Muscle of leg (tissue), 11 donors: ENCODE measurements around the gene ZCCHC24. TPM values are rescaled to one million over a fixed set of nuclear protein-coding genes. Genes with fewer than 3 reads are reported as not detected.

Experiments
- DNase-seq: peaks from one replicate; pipeline ENCODE4 v3.0.0; 2013
- H3K27ac ChIP-seq: one replicate; pipeline ENCODE4 v1.5.1; 2013; ENCODE audit warnings: mild to moderate bottlenecking, low read length, control low read depth
- H3K27me3 ChIP-seq: one replicate; pipeline ENCODE4 v1.6.1; 2013; ENCODE audit warnings: low read length; ENCODE audit not compliant: control insufficient read depth, insufficient read depth
- H3K36me3 ChIP-seq: one replicate; pipeline ENCODE4 v1.6.1; 2013; ENCODE audit warnings: low read length; ENCODE audit not compliant: control insufficient read depth, insufficient read depth
- H3K4me1 ChIP-seq: one replicate; pipeline ENCODE4 v1.6.1; 2013; ENCODE audit warnings: low read length; ENCODE audit not compliant: control insufficient read depth, insufficient read depth
- H3K4me3 ChIP-seq: one replicate; pipeline ENCODE4 v1.5.1; 2013; ENCODE audit warnings: low read length, control low read depth
- H3K9me3 ChIP-seq: replicated peaks from 2 replicates; pipeline ENCODE4 v1.6.1; 2013; ENCODE audit warnings: low read depth, low read length; ENCODE audit not compliant: control insufficient read depth
- WGBS: methylation state at CpG from one replicate; pipeline ENCODE4 v1.1.5; 2013; ENCODE audit warnings: missing lambda C conversion rate; ENCODE audit not compliant: insufficient coverage; 5-methylcytosine and 5-hydroxymethylcytosine counted together
- polyA plus RNA-seq, 8 donors: library from polyadenylated mRNA; unstranded; fragments of 120-200 nt; gene quantifications; one replicate each; pipeline versions ENCODE4 v1.2.1 to v1.2.3, GENCODE V29; 2013; ENCODE audit warnings: inconsistent platforms in 1 of 8, low replicate concordance in 1 of 8; ENCODE audit not compliant: insufficient read length in 8 of 8, insufficient read depth in 1 of 8
- total RNA-seq: library from RNA; stranded (reverse); fragments of 120-200 nt; gene quantifications from one replicate; pipeline ENCODE4 v1.2.4, GENCODE V29; 2013

Gene ZCCHC24
- total and polyA plus RNA-seq, 9 donors: 25.0 to 65.5 (median 54.7) TPM

- Histone ChIP-seq H3K4me1 (peaks cover 71% of the 10 kb centered on the region), H3K36me3 (no peaks in the 10 kb centered on the region), H3K27me3 (no peaks in the 10 kb centered on the region), H3K27ac (peak overlapping the region; percentile 65), H3K4me3 (no peak overlapping the region), H3K9me3 (no peaks in the 10 kb centered on the region)
- DNase-seq: peak; percentile 74
- 42% methylated on average over 6 of the region's 10 CpGs for WGBS
Observed at GRCh38 chr10:79487296-79488194, 42.1 kb upstream of the ZCCHC24 start.

- 77% methylated on average over 2 of the region's 6 CpGs for WGBS
- peaks cover 43% of the 10 kb centered on the region for H3K4me1 ChIP-seq
- H3K4me3 ChIP-seq: no peak overlapping the region
- H3K9me3 ChIP-seq: no peaks in the 10 kb centered on the region
- DNase-seq: no peak
- no peaks in the 10 kb centered on the region for H3K36me3 ChIP-seq
- H3K27ac ChIP-seq: peak overlapping the region; percentile 38
- no peaks in the 10 kb centered on the region for H3K27me3 ChIP-seq
Observed at GRCh38 chr10:79484476-79484875, 39.1 kb upstream of the ZCCHC24 start.

- DNase-seq: peak; percentile 85
- Histone ChIP-seq H3K27me3 (no peaks in the 10 kb centered on the region), H3K4me3 (no peak overlapping the region), H3K9me3 (no peaks in the 10 kb centered on the region), H3K27ac (peak overlapping the region; percentile 74), H3K36me3 (no peaks in the 10 kb centered on the region), H3K4me1 (peaks cover 38% of the 10 kb centered on the region)
- 56% methylated on average over 1 of the region's 2 CpGs for WGBS
Observed at GRCh38 chr10:79483948-79484347, 38.5 kb upstream of the ZCCHC24 start.

- Histone ChIP-seq H3K36me3 (no peaks in the 10 kb centered on the region), H3K27me3 (no peaks in the 10 kb centered on the region), H3K4me3 (no peak overlapping the region), H3K27ac (peak overlapping the region; percentile 74), H3K4me1 (peaks cover 31% of the 10 kb centered on the region), H3K9me3 (no peaks in the 10 kb centered on the region)
- WGBS: no CpG with 5 or more reads among the region's 3 CpGs
- no peak for DNase-seq
Observed at GRCh38 chr10:79483299-79483698, 37.9 kb upstream of the ZCCHC24 start.

- WGBS: 20% methylated on average over 2 of the region's 4 CpGs
- no peaks in the 10 kb centered on the region for H3K27me3 ChIP-seq
- no peaks in the 10 kb centered on the region for H3K36me3 ChIP-seq
- H3K4me1 ChIP-seq: peaks cover 26% of the 10 kb centered on the region
- peak overlapping the region; percentile 74 for H3K27ac ChIP-seq
- DNase-seq: peak; percentile 60
- no peaks in the 10 kb centered on the region for H3K9me3 ChIP-seq
- H3K4me3 ChIP-seq: no peak overlapping the region
Observed at GRCh38 chr10:79482741-79483140, 37.3 kb upstream of the ZCCHC24 start.

- Histone ChIP-seq H3K27me3 (no peaks in the 10 kb centered on the region), H3K36me3 (no peaks in the 10 kb centered on the region), H3K4me3 (no peak overlapping the region), H3K27ac (no peak overlapping the region), H3K4me1 (peaks cover 22% of the 10 kb centered on the region), H3K9me3 (no peaks in the 10 kb centered on the region)
- WGBS: no CpG with 5 or more reads among the region's 1 CpG
- DNase-seq: no peak
Observed at GRCh38 chr10:79482304-79482703, 36.9 kb upstream of the ZCCHC24 start.

GRCh38 chr10:79479283-79479909 is 34.0 kb upstream of the ZCCHC24 start:
- H3K4me3 ChIP-seq: no peak overlapping the region
- peaks cover 14% of the 10 kb centered on the region for H3K4me1 ChIP-seq
- no peak for DNase-seq
- no CpG with 5 or more reads among the region's 3 CpGs for WGBS
- no peak overlapping the region for H3K27ac ChIP-seq
- no peaks in the 10 kb centered on the region for H3K9me3 ChIP-seq
- no peaks in the 10 kb centered on the region for H3K36me3 ChIP-seq
- H3K27me3 ChIP-seq: no peaks in the 10 kb centered on the region

- Histone ChIP-seq H3K27me3 (no peaks in the 10 kb centered on the region), H3K36me3 (no peaks in the 10 kb centered on the region), H3K27ac (no peak overlapping the region), H3K4me1 (peaks cover under 1% of the 10 kb centered on the region), H3K4me3 (no peak overlapping the region), H3K9me3 (no peaks in the 10 kb centered on the region)
- WGBS: 90% methylated on average over 2 of the region's 7 CpGs
- DNase-seq: no peak
Observed at GRCh38 chr10:79477456-79477855, 32.0 kb upstream of the ZCCHC24 start.

- H3K36me3 ChIP-seq: no peaks in the 10 kb centered on the region
- no peak overlapping the region for H3K27ac ChIP-seq
- H3K4me1 ChIP-seq: no peaks in the 10 kb centered on the region
- H3K9me3 ChIP-seq: no peaks in the 10 kb centered on the region
- DNase-seq: no peak
- H3K4me3 ChIP-seq: no peak overlapping the region
- no peaks in the 10 kb centered on the region for H3K27me3 ChIP-seq
Observed at GRCh38 chr10:79476645-79477044, 31.2 kb upstream of the ZCCHC24 start.

- no peaks in the 10 kb centered on the region for H3K27me3 ChIP-seq
- WGBS: 80% methylated on average over 1 of the region's 3 CpGs
- no peak overlapping the region for H3K4me3 ChIP-seq
Observed at GRCh38 chr10:79475877-79476276, 30.5 kb upstream of the ZCCHC24 start.

More at GRCh38 chr10:79475877-79476276, 30.5 kb upstream of the ZCCHC24 start:
- no peaks in the 10 kb centered on the region for H3K36me3 ChIP-seq
- no peak overlapping the region for H3K27ac ChIP-seq
- peaks cover 1% of the 10 kb centered on the region for H3K4me1 ChIP-seq
- DNase-seq: no peak
- no peaks in the 10 kb centered on the region for H3K9me3 ChIP-seq
